ENCODE measurements around the gene MYOM3. TPM values are rescaled to one million over a fixed set of nuclear protein-coding genes. Genes with fewer than 3 reads are reported as not detected.

MYOM3 gene
- total RNA-seq, 2 donors from 2014 or later, result 0.11 to 0.15 TPM

DNA sequence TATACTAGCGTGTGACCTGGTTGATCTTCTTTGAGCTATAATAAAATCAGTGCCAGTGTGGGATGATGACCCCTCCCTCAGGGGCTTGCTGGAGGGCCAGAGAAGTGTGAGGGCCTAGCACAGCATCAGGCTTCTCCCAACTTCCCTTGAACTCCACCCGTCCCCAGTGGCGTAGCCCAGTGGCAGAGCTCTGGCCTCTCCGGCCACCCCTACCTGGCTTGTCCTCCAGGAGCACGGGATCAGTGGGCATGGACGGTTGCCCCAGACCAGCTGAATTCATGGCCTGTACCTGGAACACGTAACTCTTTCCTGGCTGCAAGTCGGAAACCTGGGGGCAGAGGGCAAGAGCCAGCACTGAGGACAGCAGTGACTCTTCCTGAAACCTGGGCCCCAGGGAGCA is 36.0 kb downstream of the MYOM3 start:
- H3K27ac Mint-ChIP-seq, result no peak overlapping the region
- no peak for DNase-seq
- H3K36me3 ChIP-seq (ENCODE audit: control insufficient read depth, insufficient read depth, low read length), result no peaks in the 10 kb centered on the region
- no peaks in the 10 kb centered on the region for H3K9me3 Mint-ChIP-seq
- no peak overlapping the region for H3K9ac ChIP-seq (ENCODE audit: extremely low read depth, low read length, poor library complexity, severe bottlenecking)
- no peaks in the 10 kb centered on the region for H3K36me3 Mint-ChIP-seq (ENCODE audit: low read depth)
- H3K27ac ChIP-seq (ENCODE audit: low read depth, low read length), result no peak overlapping the region
- WGBS, 2 experiments (ENCODE audit: insufficient coverage in 1 of 2, insufficient read length in 1 of 2), result 94 to 98% methylated on average over 8 of the region's 8 CpGs
- no peak overlapping the region for H3K4me3 ChIP-seq (ENCODE audit: low read length)
- H3K27me3 Mint-ChIP-seq (ENCODE audit: insufficient read depth), result peaks cover 3% of the 10 kb centered on the region
- peaks cover 8% of the 10 kb centered on the region for H3K4me1 Mint-ChIP-seq
- no peak for TF ChIP-seq CTCF (conservative IDR thresholded peaks at IDR 0.05)
- H3K27me3 ChIP-seq (ENCODE audit: control insufficient read depth, insufficient read depth, low read length, poor library complexity, severe bottlenecking), result no peaks in the 10 kb centered on the region
- no peaks in the 10 kb centered on the region for H3K9me3 ChIP-seq (ENCODE audit: control insufficient read depth, low read length)
- H3K4me1 ChIP-seq (ENCODE audit: control insufficient read depth, insufficient read depth, low read length), result no peaks in the 10 kb centered on the region
- H3K4me3 Mint-ChIP-seq, result no peak overlapping the region

DNA sequence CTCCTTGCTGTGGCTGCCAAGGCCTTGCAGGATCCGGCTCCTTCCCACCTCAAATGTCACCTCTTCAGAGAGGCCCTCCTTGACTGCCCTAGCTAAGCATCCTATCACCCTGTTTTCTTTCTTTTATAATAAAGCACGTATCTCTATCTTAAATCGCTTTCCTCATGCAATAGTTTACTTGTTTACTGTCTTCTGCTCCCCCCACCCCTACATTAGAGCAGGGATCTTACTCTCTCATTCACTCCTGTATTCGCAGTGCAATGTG is 36.4 kb downstream of the MYOM3 start:
- 75 to 90% methylated on average over 1 to 4 of the region's 4 CpGs for WGBS, 2 experiments (ENCODE audit: insufficient coverage in 1 of 2, insufficient read length in 1 of 2)
- no peaks in the 10 kb centered on the region for H3K9me3 Mint-ChIP-seq
- Histone ChIP-seq H3K9ac (ENCODE audit: extremely low read depth, low read length, poor library complexity, severe bottlenecking) (no peak overlapping the region), H3K27ac (ENCODE audit: low read depth, low read length) (no peak overlapping the region), H3K9me3 (ENCODE audit: control insufficient read depth, low read length) (no peaks in the 10 kb centered on the region), H3K4me3 (ENCODE audit: low read length) (no peak overlapping the region), H3K27me3 (ENCODE audit: control insufficient read depth, insufficient read depth, low read length, poor library complexity, severe bottlenecking) (no peaks in the 10 kb centered on the region), H3K4me1 (ENCODE audit: control insufficient read depth, insufficient read depth, low read length) (no peaks in the 10 kb centered on the region), H3K36me3 (ENCODE audit: control insufficient read depth, insufficient read depth, low read length) (no peaks in the 10 kb centered on the region)
- peaks cover 3% of the 10 kb centered on the region for H3K27me3 Mint-ChIP-seq (ENCODE audit: insufficient read depth)
- H3K4me1 Mint-ChIP-seq, result peaks cover 9% of the 10 kb centered on the region
- no peak overlapping the region for H3K4me3 Mint-ChIP-seq
- H3K36me3 Mint-ChIP-seq (ENCODE audit: low read depth), result no peaks in the 10 kb centered on the region
- DNase-seq, result no peak
- H3K27ac Mint-ChIP-seq, result no peak overlapping the region
- TF ChIP-seq CTCF (conservative IDR thresholded peaks at IDR 0.05), result no peak

DNA sequence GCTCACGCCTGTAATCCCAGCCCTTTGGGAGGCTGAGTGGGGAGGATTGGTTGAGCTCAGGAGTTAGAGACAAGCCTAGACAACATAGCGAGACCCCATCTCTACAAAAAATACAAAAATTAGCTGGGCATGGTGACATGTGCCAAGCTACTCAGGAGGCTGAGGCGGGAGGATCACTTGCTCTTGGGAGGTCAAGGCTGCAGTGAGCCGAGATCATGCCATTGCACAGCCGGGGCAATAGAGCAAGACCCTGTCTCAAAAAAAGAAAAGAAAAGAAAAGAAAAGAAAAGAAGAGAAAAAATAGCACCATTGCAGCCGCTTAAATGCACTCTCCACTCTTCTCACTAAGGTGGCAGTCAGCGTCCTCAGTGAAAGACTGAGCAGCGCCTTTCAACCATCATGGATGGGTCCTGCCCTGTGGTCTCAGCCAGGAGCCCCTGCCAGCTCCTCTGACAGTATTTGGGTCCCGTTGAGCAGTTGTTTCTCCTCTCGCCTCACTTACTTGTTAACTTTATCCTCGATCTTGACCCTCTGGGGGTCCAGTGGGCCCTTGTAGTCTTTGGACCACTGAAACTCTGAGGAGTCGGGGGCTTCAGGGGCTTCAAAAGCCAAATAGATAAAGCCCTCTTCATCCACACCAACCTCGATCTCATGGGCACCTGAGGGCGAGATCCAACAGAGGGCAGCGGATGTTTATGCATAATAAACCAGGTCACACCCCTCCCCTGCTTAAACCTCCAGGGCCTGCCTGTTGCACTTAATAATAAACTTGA is 36.9 kb downstream of the MYOM3 start:
- Histone ChIP-seq H3K36me3 (ENCODE audit: control insufficient read depth, insufficient read depth, low read length) (no peaks in the 10 kb centered on the region), H3K9me3 (ENCODE audit: control insufficient read depth, low read length) (no peaks in the 10 kb centered on the region), H3K4me1 (ENCODE audit: control insufficient read depth, insufficient read depth, low read length) (no peaks in the 10 kb centered on the region), H3K27ac (ENCODE audit: low read depth, low read length) (no peak overlapping the region), H3K4me3 (ENCODE audit: low read length) (no peak overlapping the region), H3K9ac (ENCODE audit: extremely low read depth, low read length, poor library complexity, severe bottlenecking) (no peak overlapping the region), H3K27me3 (ENCODE audit: control insufficient read depth, insufficient read depth, low read length, poor library complexity, severe bottlenecking) (no peaks in the 10 kb centered on the region)
- Mint-ChIP-seq H3K27me3 (ENCODE audit: insufficient read depth) (peaks cover 3% of the 10 kb centered on the region), H3K27ac (no peak overlapping the region), H3K36me3 (ENCODE audit: low read depth) (no peaks in the 10 kb centered on the region), H3K9me3 (no peaks in the 10 kb centered on the region), H3K4me1 (peaks cover 9% of the 10 kb centered on the region), H3K4me3 (no peak overlapping the region)
- TF ChIP-seq CTCF (conservative IDR thresholded peaks at IDR 0.05), result no peak
- WGBS, 2 experiments (ENCODE audit: insufficient coverage in 1 of 2, insufficient read length in 1 of 2), result 88 to 91% methylated on average over 11 to 15 of the region's 15 CpGs
- no peak for DNase-seq

Measured in endodermal cell (in vitro differentiated cells).